NCI-H1417 (cell line): ENCODE measurements around the gene SERPINB6.
"Not testable (repeated sequence)": the region's sequence is repeated elsewhere in the genome, so short reads cannot be mapped to it uniquely, and the experiment has no call there.

Source experiments
- DNase-seq, 3 experiments: peaks; one replicate each; lab custom pipeline; 2025; lab: John Stamatoyannopoulos, UW

SERPINB6 gene

GRCh38 chr6:2913621-2914317, 57.6 kb downstream of the SERPINB6 start:
- DNase-seq: no peak

- no peak for DNase-seq
Observed at GRCh38 chr6:2911171-2911570, 60.2 kb downstream of the SERPINB6 start.

- DNase-seq: no peak
Observed at GRCh38 chr6:2909718-2910117, 61.6 kb downstream of the SERPINB6 start.

GRCh38 chr6:2909051-2909606, 62.2 kb downstream of the SERPINB6 start:
- not testable (repeated sequence) for DNase-seq

GRCh38 chr6:2908516-2908915, 62.9 kb downstream of the SERPINB6 start:
- DNase-seq: peak in 1 of 3 experiments; percentile 72

GRCh38 chr6:2903411-2904185, 67.8 kb downstream of the SERPINB6 start:
- DNase-seq: not testable (repeated sequence)

- not testable (repeated sequence) for DNase-seq
Observed at GRCh38 chr6:2901645-2902502, 69.5 kb downstream of the SERPINB6 start.

- DNase-seq: no peak
Observed at GRCh38 chr6:2900821-2901644, 70.3 kb downstream of the SERPINB6 start.

GRCh38 chr6:2900221-2900807, 71.1 kb downstream of the SERPINB6 start:
- DNase-seq: no peak

GRCh38 chr6:2899596-2899995, 71.8 kb downstream of the SERPINB6 start:
- no peak for DNase-seq
